Measurements from ENCODE around the gene TBC1D22A.

DNA sequence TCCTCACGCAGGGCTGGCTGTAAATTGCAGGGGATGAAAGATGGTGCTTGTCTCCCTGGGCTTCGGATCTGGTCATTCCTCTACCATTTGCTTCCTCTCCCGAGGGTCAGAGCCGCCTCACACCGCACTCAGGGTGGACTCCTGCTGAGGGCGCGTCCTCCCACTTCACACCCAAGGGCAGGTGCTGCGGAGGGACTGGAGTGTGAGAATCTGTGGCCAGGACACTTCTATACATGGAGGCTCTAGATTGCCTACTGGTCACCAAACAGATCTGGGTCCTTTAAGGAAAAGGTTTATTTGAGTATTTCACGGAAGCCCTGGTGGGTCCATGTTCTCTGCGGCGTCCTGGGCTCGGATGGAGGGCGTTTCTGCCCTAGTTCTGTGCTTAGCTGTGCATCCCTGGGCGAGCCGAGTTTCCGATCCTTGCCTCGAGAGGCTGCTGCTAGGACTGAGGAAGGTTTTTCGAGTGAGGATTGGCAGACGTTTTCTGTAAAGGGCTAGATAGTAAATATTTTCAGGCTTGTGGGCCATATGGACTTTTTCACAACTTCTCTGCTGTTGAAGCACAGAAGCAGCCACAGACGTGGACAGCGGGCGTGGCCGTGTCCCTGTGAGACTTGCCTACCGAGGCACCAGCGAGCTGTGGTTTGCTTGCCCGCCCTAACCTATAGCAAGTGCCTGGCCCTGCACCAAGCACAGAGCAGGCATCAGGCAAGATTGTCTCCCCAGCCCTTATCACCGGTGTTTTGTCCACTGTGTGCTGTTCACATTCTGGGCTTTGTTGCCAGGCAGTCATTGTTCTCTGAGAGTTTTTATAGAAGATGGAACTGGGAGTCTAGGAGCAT is 279.0 kb downstream of the TBC1D22A start:
- TF ChIP-seq, protein P1, sequence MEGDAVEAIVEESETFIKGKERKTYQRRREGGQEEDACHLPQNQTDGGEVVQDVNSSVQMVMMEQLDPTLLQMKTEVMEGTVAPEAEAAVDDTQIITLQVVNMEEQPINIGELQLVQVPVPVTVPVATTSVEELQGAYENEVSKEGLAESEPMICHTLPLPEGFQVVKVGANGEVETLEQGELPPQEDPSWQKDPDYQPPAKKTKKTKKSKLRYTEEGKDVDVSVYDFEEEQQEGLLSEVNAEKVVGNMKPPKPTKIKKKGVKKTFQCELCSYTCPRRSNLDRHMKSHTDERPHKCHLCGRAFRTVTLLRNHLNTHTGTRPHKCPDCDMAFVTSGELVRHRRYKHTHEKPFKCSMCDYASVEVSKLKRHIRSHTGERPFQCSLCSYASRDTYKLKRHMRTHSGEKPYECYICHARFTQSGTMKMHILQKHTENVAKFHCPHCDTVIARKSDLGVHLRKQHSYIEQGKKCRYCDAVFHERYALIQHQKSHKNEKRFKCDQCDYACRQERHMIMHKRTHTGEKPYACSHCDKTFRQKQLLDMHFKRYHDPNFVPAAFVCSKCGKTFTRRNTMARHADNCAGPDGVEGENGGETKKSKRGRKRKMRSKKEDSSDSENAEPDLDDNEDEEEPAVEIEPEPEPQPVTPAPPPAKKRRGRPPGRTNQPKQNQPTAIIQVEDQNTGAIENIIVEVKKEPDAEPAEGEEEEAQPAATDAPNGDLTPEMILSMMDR (IDR thresholded peaks at IDR 0.05; ENCODE audit: poor library complexity) = no peak
- no peak for TF ChIP-seq EZH2phosphoT487 (IDR thresholded peaks at IDR 0.05; ENCODE audit: low read depth, severe bottlenecking, unreplicated experiment)
